Thymus (tissue), 11 donors: ENCODE data around the gene IGFBP2. TPM values are rescaled to one million over a fixed set of nuclear protein-coding genes. Genes with fewer than 3 reads are reported as not detected.

Experiments
- DNase-seq, 9 donors: peaks; one replicate each; pipeline ENCODE4 v3.0.0-alpha.2; 2013; ENCODE audit warnings: low spot score in 9 of 9, low read depth in 6 of 9, missing footprints in 1 of 9
- H3K27ac ChIP-seq, 2 donors: one replicate each; pipeline ENCODE4 v1.5.1; 2013; ENCODE audit warnings: control low read depth in 1 of 2, low read depth in 1 of 2, low read length in 1 of 2, mild to moderate bottlenecking in 1 of 2, moderate library complexity in 1 of 2
- H3K27me3 ChIP-seq, 2 donors: one replicate each; pipeline ENCODE4 v1.5.1; 2013; ENCODE audit warnings: low read length in 1 of 2; ENCODE audit not compliant: control insufficient read depth in 2 of 2, insufficient read depth in 1 of 2
- H3K36me3 ChIP-seq, 2 donors: one replicate each; pipeline ENCODE4 v1.5.1; 2013; ENCODE audit warnings: low read length in 1 of 2, mild to moderate bottlenecking in 1 of 2, moderate library complexity in 1 of 2; ENCODE audit not compliant: control insufficient read depth in 2 of 2, insufficient read depth in 2 of 2
- H3K4me1 ChIP-seq, 2 donors: one replicate each; pipeline ENCODE4 v1.5.1; 2013; ENCODE audit warnings: low read length in 2 of 2; ENCODE audit not compliant: control insufficient read depth in 2 of 2, insufficient read depth in 2 of 2
- H3K4me3 ChIP-seq, 2 donors: one replicate each; pipeline ENCODE4 v1.5.1; 2013; ENCODE audit warnings: low read length in 2 of 2, control low read depth in 1 of 2, mild to moderate bottlenecking in 1 of 2
- H3K9me3 ChIP-seq, 2 donors: one replicate each; pipeline ENCODE4 v1.5.1; 2013; ENCODE audit warnings: low read length in 1 of 2, mild to moderate bottlenecking in 1 of 2; ENCODE audit not compliant: control insufficient read depth in 2 of 2, insufficient read depth in 1 of 2
- WGBS: extraction: QIAGEN DNeasy Blood & Tissue Kit; methylation state at CpG from one replicate; pipeline ENCODE4 v1.1.7; 2013; 5-methylcytosine and 5-hydroxymethylcytosine counted together
- polyA plus RNA-seq: library from polyadenylated mRNA; stranded (reverse); fragments of 200-250 nt; gene quantifications from one replicate; pipeline ENCODE4 v1.2.3, GENCODE V29; 2013
- total RNA-seq: library from RNA; stranded (reverse); fragments of 120-200 nt; gene quantifications from one replicate; pipeline ENCODE4 v1.2.4, GENCODE V29; 2013
- donor health status: healthy.

Gene IGFBP2
- total and polyA plus RNA-seq, 2 donors, result 111 to 189 TPM

DNA sequence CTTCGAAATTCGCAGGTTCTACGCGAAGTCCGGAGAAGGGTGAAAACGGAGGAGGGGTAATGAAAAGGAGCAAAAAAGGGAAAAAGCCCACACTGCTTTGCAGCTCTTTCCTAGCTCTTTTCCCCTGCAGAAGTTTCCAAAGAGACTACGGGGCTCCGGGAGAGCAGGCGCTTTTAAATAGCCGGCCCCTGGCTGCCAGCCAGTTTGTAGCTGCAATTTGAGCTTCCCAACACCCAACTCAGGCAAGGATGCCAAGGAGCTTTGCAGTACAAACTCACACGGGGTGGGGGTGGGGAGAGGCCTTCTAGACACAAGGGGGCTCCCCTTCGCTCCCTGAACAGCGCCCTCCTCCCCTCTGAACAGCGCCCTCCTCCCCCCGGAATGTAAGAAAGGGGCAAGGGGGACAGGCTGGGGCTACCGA, 62.2 kb downstream of the IGFBP2 start, which contains the start of gene IGFBP5:
IGFBP5 (minus strand) TSS at position 149 of the 421 bp plus-strand sequence. CDS start 774 bp downstream, outside the sequence.
- H3K9me3 ChIP-seq, result peaks cover 0 to 6% of the 10 kb centered on the region in 2 donors
- peak within 1 kb of the TSS in 1 of 2 donors; percentile 58 for H3K27ac ChIP-seq
- DNase-seq, result peak in 4 of 9 donors; percentile 53 to 74 (median 56)
- H3K27me3 ChIP-seq, result peaks cover 12 to 62% of the 10 kb centered on the region in 2 donors
- H3K4me1 ChIP-seq, result peaks cover 10 to 54% of the 10 kb centered on the region in 2 donors
- H3K36me3 ChIP-seq, result no peaks in the 10 kb centered on the region
- H3K4me3 ChIP-seq, result peak within 1 kb of the TSS; percentile 49 to 52
- 19% methylated on average over 16 of the region's 16 CpGs for WGBS

DNA sequence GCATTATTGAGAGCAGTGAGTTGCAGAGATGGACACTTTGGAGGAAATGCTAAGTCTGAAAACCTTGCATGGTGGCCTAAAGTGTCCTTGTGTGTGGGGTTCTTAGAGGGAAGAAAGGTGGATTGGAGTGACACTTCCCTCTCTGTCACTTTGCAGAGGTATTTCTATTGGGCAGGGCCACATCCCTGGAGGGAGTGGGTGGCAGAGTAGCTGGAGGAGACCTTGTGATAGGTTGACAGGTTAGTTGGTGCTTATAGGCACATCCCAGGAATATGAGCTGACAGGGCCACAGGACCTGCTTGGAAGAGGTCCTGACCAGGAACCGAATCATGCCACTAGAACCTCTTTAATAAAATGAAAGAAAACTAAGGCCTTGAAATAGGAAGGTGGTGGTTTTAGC, 63.1 kb downstream of the IGFBP2 start:
- 94% methylated on average over 1 of the region's 1 CpG for WGBS
- peaks cover 12 to 55% of the 10 kb centered on the region in 2 donors for H3K27me3 ChIP-seq
- H3K9me3 ChIP-seq, result peaks cover 0 to 6% of the 10 kb centered on the region in 2 donors
- peaks cover 9 to 47% of the 10 kb centered on the region in 2 donors for H3K4me1 ChIP-seq
- no peak overlapping the region for H3K4me3 ChIP-seq
- no peak for DNase-seq
- H3K36me3 ChIP-seq, result no peaks in the 10 kb centered on the region
- H3K27ac ChIP-seq, result no peak overlapping the region

DNA sequence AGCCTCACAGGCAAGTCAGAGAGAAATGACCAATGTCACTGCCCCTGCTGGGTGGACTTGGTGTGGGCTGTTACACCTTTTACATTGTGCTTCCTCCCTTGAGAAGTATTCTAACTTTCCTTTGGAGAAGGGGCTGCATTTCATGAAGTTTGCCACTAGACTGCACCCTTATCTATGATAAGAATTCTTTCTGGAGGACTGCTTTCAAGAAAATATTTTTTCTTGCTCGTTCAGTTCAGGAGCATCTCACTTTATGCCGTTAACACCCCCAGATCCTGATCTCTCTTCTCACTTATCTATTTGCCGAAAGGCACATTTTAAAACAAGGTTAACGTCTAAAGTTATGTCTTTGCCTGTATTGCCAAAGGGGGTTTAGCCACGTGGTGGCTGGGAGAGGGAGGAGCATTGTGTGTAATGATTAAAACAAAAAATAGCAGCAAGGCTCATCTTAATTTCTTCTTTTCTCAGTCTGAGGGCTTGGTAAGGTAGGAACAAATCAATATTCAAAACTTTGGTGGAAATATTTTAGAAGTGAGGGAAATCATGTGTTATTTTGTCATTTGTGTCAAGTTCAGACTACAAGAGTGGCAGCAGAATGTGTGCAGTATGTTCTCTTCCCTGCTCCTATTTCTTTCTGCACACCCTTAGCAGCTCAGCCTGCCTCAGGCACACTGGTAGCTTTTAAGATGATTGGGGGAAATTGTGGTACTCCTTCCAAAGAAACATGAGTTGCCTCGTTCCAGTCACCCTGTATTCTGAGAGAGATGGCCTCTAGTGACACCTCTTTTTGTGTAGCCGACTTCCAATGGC, 63.7 kb downstream of the IGFBP2 start:
- no peaks in the 10 kb centered on the region for H3K36me3 ChIP-seq
- WGBS, result 46% methylated on average over 7 of the region's 7 CpGs
- no peak overlapping the region for H3K4me3 ChIP-seq
- peaks cover 8 to 42% of the 10 kb centered on the region in 2 donors for H3K4me1 ChIP-seq
- H3K27ac ChIP-seq, result no peak overlapping the region
- peaks cover 12 to 48% of the 10 kb centered on the region in 2 donors for H3K27me3 ChIP-seq
- H3K9me3 ChIP-seq, result peaks cover 0 to 6% of the 10 kb centered on the region in 2 donors
- DNase-seq, result peak in 2 of 9 donors; percentile 28 to 69

DNA sequence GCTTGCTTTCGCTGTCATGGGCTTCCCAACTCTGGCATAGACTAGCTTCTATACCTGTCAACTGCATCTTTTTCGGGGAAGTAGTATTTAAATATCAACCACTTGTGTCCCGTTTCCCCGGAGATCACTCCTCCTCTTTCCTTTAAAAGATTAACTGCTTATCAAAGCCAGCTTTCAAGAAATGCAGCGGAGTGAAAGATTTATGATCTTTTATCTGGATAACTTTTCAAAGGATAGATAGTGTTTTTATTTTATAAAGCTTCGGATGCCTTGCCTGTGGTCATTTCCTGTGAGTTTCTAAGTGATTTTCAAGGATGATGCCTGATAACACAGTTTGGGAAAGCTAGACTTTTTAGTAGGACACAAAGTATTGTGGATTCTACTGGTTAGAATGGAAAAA, 65.1 kb downstream of the IGFBP2 start:
- Histone ChIP-seq H3K36me3 (no peaks in the 10 kb centered on the region), H3K27me3 (peaks cover 12 to 39% of the 10 kb centered on the region in 2 donors), H3K4me1 (peaks cover 8 to 33% of the 10 kb centered on the region in 2 donors), H3K4me3 (no peak overlapping the region), H3K9me3 (peaks cover 0 to 6% of the 10 kb centered on the region in 2 donors), H3K27ac (no peak overlapping the region)
- WGBS, result 42% methylated on average over 6 of the region's 6 CpGs
- no peak for DNase-seq

DNA sequence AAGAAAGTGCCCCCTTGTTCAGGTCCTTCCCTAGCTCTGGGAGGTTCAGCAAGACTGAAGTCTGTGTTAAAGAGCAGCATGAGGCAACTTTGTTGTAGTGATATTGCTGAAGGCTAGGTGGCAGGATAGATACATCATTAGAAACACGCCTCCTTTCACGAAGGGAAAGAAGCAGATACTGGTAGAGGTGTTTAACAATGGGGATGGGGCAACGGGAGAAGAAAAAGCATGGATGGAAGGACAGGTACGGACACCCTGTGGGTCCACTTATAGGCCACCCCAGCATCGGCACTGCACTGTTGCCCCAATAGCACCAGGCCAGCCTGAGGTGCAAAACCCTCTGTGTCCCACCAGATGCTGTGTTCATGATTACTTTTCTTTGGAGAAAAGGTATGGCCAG, 65.7 kb downstream of the IGFBP2 start:
- Histone ChIP-seq H3K27ac (no peak overlapping the region), H3K36me3 (no peaks in the 10 kb centered on the region), H3K27me3 (peaks cover 9 to 35% of the 10 kb centered on the region in 2 donors), H3K4me1 (peaks cover 4 to 27% of the 10 kb centered on the region in 2 donors), H3K9me3 (peaks cover 0 to 6% of the 10 kb centered on the region in 2 donors), H3K4me3 (no peak overlapping the region)
- 18% methylated on average over 5 of the region's 5 CpGs for WGBS
- DNase-seq, result peak in 4 of 9 donors; percentile 46 to 76 (median 57)

DNA sequence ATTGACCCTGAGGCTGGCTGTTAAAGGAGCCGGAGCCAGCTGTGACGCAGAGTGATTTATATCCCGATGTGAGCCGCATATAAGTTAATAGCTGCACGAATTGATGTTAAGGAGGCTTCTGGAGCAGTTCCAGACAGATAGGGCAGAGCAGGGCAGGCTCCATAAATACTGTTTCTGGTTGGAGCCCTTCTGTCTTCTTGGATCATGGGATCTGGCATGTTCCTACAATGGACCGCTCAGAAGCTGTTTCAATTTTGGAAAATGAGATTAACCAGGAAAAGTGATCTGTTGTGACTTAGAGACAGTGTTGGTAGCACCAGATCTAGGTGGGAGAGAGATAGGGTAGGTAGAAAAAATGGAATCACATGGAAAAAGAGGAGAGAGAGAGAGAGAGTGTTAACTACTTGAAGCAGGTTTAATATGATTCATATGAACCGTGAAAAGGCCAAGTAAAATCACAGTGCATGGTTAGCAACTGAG, 66.9 kb downstream of the IGFBP2 start:
- peaks cover 0 to 15% of the 10 kb centered on the region in 2 donors for H3K4me1 ChIP-seq
- H3K27ac ChIP-seq, result no peak overlapping the region
- H3K36me3 ChIP-seq, result no peaks in the 10 kb centered on the region
- no peak overlapping the region for H3K4me3 ChIP-seq
- peaks cover 3 to 22% of the 10 kb centered on the region in 2 donors for H3K27me3 ChIP-seq
- peaks cover 0 to 2% of the 10 kb centered on the region in 2 donors for H3K9me3 ChIP-seq
- WGBS, result 91% methylated on average over 7 of the region's 7 CpGs
- no peak for DNase-seq

DNA sequence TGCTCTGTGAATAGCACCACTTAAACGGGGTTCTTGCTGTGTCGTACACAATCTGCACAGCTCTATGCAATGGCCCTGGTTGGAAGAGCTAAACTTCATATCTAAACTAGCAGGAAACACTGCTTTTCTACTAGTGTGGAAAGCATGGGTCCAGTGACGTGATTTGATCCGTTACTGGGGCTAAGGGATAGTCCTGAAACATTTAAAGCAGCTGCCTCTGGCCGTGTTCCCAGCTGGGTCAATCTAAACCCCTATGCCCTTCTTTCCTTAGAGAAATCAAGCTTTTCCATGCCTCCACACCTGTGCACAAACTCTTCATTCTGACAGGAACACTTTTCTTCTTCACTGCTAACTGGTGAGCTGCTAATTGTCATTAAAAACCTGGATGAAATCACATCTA, 67.6 kb downstream of the IGFBP2 start:
- Histone ChIP-seq H3K4me1 (peaks cover 0 to 8% of the 10 kb centered on the region in 2 donors), H3K27me3 (peaks cover 3 to 16% of the 10 kb centered on the region in 2 donors), H3K27ac (no peak overlapping the region), H3K4me3 (no peak overlapping the region), H3K9me3 (no peaks in the 10 kb centered on the region), H3K36me3 (no peaks in the 10 kb centered on the region)
- WGBS, result 85% methylated on average over 5 of the region's 5 CpGs
- no peak for DNase-seq

DNA sequence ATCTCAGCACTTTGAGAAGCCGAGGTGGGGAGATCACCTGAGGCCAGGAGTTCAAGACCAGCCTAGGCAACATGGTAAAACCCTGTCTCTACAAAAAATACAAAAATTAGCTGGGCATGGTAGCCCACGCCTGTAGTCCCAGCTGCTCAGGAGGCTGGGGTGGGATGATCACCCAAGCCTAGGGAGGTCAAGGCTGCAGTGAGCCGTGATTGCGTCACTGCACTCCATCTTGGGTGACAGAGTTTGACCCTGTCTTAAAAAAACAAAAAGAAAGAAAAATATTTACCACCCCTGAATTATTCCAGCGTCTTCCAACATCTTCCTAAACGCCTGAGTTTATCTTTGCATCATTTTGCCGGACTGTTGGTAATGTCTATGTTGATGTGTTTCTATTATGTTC, 68.3 kb downstream of the IGFBP2 start:
- Histone ChIP-seq H3K4me1 (peaks cover 0 to 1% of the 10 kb centered on the region in 2 donors), H3K27ac (no peak overlapping the region), H3K36me3 (no peaks in the 10 kb centered on the region), H3K27me3 (peaks cover under 1 to 8% of the 10 kb centered on the region in 2 donors), H3K4me3 (no peak overlapping the region), H3K9me3 (no peaks in the 10 kb centered on the region)
- DNase-seq, result no peak
- 95% methylated on average over 7 of the region's 7 CpGs for WGBS

DNA sequence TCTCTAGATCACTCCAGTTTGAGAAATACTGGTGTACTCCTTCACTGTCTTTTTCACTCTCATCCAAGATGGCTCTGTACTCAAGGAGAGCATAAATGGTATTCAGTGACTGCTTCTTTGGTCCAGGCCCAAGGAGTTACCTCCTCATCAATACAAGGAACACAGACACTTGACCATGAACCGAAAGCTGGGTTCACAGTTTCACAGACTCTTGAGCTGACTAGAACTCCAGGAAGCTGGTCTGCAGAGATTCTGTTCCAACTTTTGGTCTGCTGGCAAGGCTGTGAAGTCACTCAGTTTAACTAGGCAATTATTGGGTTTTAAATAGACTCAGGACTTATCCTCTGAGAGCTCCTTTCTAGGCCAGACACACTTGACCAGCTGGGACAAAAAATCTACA, 69.5 kb downstream of the IGFBP2 start:
- peaks cover 0 to 2% of the 10 kb centered on the region in 2 donors for H3K27me3 ChIP-seq
- H3K4me1 ChIP-seq, result no peaks in the 10 kb centered on the region
- WGBS, result 98% methylated on average over 1 of the region's 1 CpG
- H3K36me3 ChIP-seq, result no peaks in the 10 kb centered on the region
- no peaks in the 10 kb centered on the region for H3K9me3 ChIP-seq
- DNase-seq, result no peak
- no peak overlapping the region for H3K27ac ChIP-seq
- no peak overlapping the region for H3K4me3 ChIP-seq
